Astrocyte (in vitro differentiated cells and primary cell): ENCODE data around the gene ERFL.

Experiments used
- EZH2 ChIP-seq: IDR thresholded peaks from 2 replicates; pipeline ENCODE4 v1.6.1; 2012; ENCODE audit warnings: mild to moderate bottlenecking, low read length, inconsistent platforms; ENCODE audit not compliant: insufficient read depth
- TF ChIP-seq, protein P1 (sequence below): IDR thresholded peaks from 2 replicates; pipeline ENCODE4 v1.5.1; 2011; ENCODE audit warnings: low read depth, mild to moderate bottlenecking, inconsistent platforms, low read length, moderate library complexity; ENCODE audit not compliant: insufficient read depth

DNA sequence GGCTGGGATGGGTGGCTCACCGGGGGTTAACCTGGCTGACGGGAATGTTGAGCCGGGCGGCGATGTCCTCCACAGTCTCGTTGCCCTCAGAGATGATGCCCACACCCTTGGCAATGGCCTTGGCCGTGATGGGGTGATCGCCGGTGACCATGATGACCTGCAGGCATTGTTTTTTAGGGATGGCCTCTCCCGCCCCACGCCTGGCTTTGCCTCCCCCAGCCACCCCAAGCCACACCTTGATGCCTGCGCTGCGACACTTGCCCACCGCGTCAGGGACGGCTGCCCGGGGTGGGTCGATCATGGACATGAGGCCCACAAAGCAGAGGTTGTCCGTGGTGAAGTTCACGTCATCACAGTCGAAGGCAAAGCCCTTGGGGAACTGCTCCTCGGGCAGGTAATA lies 49.7 kb upstream of the ERFL start:
- TF ChIP-seq, protein P1, sequence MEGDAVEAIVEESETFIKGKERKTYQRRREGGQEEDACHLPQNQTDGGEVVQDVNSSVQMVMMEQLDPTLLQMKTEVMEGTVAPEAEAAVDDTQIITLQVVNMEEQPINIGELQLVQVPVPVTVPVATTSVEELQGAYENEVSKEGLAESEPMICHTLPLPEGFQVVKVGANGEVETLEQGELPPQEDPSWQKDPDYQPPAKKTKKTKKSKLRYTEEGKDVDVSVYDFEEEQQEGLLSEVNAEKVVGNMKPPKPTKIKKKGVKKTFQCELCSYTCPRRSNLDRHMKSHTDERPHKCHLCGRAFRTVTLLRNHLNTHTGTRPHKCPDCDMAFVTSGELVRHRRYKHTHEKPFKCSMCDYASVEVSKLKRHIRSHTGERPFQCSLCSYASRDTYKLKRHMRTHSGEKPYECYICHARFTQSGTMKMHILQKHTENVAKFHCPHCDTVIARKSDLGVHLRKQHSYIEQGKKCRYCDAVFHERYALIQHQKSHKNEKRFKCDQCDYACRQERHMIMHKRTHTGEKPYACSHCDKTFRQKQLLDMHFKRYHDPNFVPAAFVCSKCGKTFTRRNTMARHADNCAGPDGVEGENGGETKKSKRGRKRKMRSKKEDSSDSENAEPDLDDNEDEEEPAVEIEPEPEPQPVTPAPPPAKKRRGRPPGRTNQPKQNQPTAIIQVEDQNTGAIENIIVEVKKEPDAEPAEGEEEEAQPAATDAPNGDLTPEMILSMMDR: no peak
- no peak for TF ChIP-seq EZH2
